ENCODE results near the gene FSHR.

FSHR gene

DNA sequence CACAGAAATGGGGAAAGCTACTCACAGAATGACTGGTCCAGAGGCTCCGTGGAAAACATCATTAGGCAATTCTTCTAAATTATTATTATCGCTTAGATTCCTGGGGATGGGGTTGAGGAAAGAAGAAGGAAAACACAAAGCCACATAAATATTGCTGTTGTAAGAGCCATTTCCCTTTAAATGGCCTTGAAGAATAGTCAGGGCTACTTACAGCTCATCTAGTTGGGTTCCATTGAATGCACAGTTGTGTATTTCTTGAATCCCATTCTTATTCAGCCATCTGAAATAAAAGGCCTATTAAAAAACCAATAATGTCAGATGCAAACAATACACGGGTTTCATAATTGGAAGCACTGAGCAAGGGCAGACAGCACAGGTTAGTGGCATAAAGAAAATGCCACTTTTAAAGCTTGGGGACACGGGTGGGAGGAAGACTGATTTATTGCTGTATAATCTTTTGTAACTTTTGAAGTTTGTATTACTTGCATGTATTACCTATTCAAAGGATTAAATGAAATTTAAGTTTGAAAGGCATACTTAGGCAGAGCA, 171.4 kb downstream of the FSHR start:
- TF ChIP-seq, protein P1, sequence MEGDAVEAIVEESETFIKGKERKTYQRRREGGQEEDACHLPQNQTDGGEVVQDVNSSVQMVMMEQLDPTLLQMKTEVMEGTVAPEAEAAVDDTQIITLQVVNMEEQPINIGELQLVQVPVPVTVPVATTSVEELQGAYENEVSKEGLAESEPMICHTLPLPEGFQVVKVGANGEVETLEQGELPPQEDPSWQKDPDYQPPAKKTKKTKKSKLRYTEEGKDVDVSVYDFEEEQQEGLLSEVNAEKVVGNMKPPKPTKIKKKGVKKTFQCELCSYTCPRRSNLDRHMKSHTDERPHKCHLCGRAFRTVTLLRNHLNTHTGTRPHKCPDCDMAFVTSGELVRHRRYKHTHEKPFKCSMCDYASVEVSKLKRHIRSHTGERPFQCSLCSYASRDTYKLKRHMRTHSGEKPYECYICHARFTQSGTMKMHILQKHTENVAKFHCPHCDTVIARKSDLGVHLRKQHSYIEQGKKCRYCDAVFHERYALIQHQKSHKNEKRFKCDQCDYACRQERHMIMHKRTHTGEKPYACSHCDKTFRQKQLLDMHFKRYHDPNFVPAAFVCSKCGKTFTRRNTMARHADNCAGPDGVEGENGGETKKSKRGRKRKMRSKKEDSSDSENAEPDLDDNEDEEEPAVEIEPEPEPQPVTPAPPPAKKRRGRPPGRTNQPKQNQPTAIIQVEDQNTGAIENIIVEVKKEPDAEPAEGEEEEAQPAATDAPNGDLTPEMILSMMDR (IDR thresholded peaks at IDR 0.05; ENCODE audit: low read depth, low read length): no peak

DNA sequence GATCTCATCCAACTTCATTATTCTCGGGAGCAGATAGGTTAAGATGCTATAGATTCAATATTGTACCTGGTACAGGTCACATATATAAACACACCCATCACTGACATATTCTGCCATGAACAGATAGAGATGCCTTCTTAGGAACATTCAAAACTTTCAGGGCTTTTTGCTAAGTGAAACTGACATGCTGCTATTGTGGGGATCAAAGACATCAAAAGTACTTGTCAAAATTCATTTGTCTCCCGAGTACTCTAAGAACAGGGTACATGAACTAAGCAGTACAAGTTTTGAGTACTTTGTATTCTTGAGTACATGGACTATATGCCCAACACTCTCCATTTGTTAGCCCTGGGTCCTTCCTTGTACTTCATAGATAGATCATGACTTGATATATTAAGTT, 173.5 kb downstream of the FSHR start:
- no peak for DNase-seq (ENCODE audit: extremely low read depth, low read depth)
- TF ChIP-seq, protein P1 (IDR thresholded peaks at IDR 0.05; ENCODE audit: low read depth, low read length): no peak

More for the DNA sequence above, 171.4 kb downstream of the FSHR start:
- no peak for DNase-seq (ENCODE audit: extremely low read depth, low read depth)

DNA sequence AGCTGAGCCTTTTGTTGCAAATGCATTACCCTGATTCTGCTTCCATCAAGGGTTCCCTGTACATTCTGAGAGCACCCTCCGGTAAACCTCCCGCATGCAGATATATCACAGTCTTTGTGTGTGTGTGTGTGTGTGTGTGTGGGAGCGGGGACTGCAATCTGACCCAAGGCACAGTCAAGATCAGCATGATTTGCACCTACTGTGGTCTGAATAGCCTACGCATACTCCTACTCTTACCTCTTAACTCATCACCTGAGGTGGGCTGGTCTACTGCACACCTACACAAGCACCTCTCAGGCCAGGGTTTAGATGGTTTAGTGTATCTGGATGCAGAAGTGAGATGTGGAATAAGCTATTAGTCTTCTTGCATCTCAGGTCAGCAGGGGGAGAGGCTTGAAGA, 174.6 kb downstream of the FSHR start:
- TF ChIP-seq, protein P1 (IDR thresholded peaks at IDR 0.05; ENCODE audit: low read depth, low read length): no peak

DNA sequence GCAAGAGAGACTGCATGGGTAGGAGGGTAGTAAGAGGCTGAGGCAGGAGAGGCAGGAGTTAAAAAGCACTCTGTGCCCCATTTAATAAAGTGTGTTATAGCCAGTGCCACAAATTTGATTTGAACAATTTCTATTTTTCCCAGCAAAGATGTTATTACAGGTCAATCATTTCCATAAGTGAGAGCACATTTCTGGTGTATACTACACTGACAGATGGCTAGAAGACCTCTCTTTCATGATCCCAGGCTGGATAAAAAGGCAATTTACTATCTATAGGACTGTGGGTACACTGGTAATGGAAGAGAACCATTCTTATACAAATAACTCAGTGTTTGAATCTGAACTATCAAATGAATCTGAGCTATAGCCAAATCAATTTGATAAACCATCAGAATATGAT, 176.2 kb downstream of the FSHR start:
- no peak for DNase-seq (ENCODE audit: extremely low read depth, low read depth)
- TF ChIP-seq, protein P1 (IDR thresholded peaks at IDR 0.05; ENCODE audit: low read depth, low read length): no peak

More for the DNA sequence above, 174.6 kb downstream of the FSHR start:
- DNase-seq (ENCODE audit: extremely low read depth, low read depth): no peak

DNA sequence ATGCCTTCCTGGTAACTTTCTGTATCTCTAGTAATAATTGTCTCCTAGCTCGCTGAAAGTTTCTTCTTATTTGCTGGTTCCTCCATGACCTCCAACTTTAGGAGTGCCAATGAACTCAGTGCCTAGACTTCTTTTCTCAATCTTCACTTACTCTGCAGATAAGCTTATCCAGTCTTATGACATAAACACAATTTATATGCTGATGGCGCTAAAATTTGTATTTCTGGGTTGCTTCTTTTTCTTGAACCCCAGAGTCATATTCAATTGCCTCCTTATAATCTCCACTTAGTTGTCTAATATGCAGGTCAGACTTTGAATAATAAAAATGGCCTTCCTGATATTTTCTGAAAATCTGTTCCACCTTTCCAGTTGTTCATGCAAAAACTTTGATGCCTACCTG, 182.5 kb downstream of the FSHR start:
- DNase-seq (ENCODE audit: extremely low read depth, low read depth): no peak

DNA sequence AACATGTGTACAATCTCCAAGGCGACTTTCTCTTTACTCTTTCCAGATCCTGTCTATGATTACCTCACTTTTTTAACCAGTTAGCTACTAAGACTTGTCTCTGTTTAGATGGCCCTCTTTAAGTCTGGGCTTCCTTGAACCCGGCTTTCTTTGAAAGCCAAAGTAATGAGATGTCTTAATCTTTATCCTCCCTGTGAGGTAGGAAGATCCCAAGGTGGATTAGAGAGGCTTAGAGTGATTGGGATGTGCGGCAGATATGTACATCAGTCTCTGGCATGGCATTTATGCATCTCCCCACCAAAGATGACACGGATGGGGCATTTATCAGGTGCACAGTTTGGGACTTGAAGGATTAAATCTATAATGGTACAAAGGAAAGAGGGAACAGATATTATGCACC, 186.3 kb downstream of the FSHR start:
- TF ChIP-seq, protein P1 (IDR thresholded peaks at IDR 0.05; ENCODE audit: low read depth, low read length): no peak
- no peak for DNase-seq (ENCODE audit: extremely low read depth, low read depth)

More for the DNA sequence above, 182.5 kb downstream of the FSHR start:
- TF ChIP-seq, protein P1 (IDR thresholded peaks at IDR 0.05; ENCODE audit: low read depth, low read length): no peak

DNA sequence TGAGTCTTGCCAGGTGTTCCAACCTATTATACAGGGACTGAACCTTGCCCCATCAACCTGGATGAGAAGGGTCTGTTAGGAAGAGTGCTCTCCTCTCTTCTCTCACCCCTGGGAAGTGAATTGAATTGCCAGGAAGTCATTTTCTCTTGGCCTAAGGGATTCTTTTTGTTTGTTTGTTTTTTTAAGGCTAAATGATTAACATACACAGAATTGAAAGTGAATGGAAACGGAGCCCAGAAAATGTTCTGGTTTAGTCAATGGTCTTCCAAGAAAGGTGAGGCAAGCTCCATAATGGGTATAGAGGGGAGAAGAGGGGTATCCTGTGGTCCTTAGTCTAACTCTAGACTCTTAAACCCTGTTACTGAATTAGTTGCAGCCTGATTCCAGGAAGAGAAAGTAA, 189.1 kb downstream of the FSHR start:
- DNase-seq (ENCODE audit: extremely low read depth, low read depth): no peak

More for the DNA sequence above, 189.1 kb downstream of the FSHR start:
- TF ChIP-seq, protein P1 (IDR thresholded peaks at IDR 0.05; ENCODE audit: low read depth, low read length): no peak
